Transverse colon (tissue), 4 donors: ENCODE results near the gene HIP1R. TPM values are rescaled to one million over a fixed set of nuclear protein-coding genes. Genes with fewer than 3 reads are reported as not detected.
"Not testable (repeated sequence)": the region's sequence is repeated elsewhere in the genome, so short reads cannot be mapped to it uniquely, and the experiment has no call there.

ENCODE experiments used
- DNase-seq: peaks from one replicate; pipeline ENCODE4 v3.0.0-alpha.2; 2019
- H3K27ac ChIP-seq, 4 donors: fragments of 200-600 bp; sonication (generic); 2 replicates each; pipeline ENCODE4 v1.5.1; 2016 to 2018; ENCODE audit warnings: inconsistent platforms in 4 of 4
- H3K27me3 ChIP-seq: fragments of 200-600 bp; sonication (generic); 2 replicates; pipeline ENCODE4 v1.5.1; 2017; ENCODE audit warnings: inconsistent platforms
- H3K36me3 ChIP-seq, 4 donors: fragments of 200-600 bp; sonication (generic); 2 replicates each; pipeline ENCODE4 v1.5.1; 2017 to 2019; ENCODE audit warnings: inconsistent platforms in 4 of 4
- H3K4me1 ChIP-seq, 4 donors: fragments of 200-600 bp; sonication (generic); 2 replicates each; pipeline ENCODE4 v1.5.1; 2017 to 2020; ENCODE audit warnings: inconsistent platforms in 4 of 4
- H3K4me3 ChIP-seq, 4 donors: fragments of 200-600 bp; sonication (generic); 1 replicate in 1 of 4; 2 replicates in 3 of 4; pipeline versions ENCODE4 v1.5.1 to v1.6.1; 2017 to 2019; ENCODE audit warnings: inconsistent platforms in 4 of 4
- H3K9me3 ChIP-seq, 2 donors: fragments of 200-600 bp; sonication (generic); 2 replicates each; pipeline ENCODE4 v1.5.1; 2017 to 2019; ENCODE audit warnings: inconsistent platforms in 2 of 2
- CTCF ChIP-seq, 5 experiments: fragments of 200-600 bp in 3 of 5; fragments of 450-650 bp in 2 of 5; sonication (generic) in 3 of 5; IDR thresholded peaks; 1 replicate in 2 of 5; 2 replicates in 3 of 5; pipeline ENCODE4 v1.5.1; 2016 to 2017; ENCODE audit warnings: antibody characterized with exemption in 5 of 5, inconsistent platforms in 3 of 5, mild to moderate bottlenecking in 2 of 5, moderate library complexity in 1 of 5
- EP300 ChIP-seq: sonication (generic); formaldehyde crosslinking; IDR thresholded peaks from one replicate; pipeline ENCODE4 v1.6.1; 2017; ENCODE audit warnings: antibody characterized with exemption, low read depth
- POLR2A ChIP-seq: fragments of 450-650 bp; IDR thresholded peaks from one replicate; pipeline ENCODE4 v1.6.1; 2016; ENCODE audit warnings: antibody characterized with exemption, mild to moderate bottlenecking, moderate library complexity
- POLR2AphosphoS5 ChIP-seq, 3 donors: sonication (generic); formaldehyde crosslinking; IDR thresholded peaks; one replicate each; pipeline ENCODE4 v1.6.1; 2016; ENCODE audit warnings: antibody characterized with exemption in 3 of 3
- WGBS, 2 donors: methylation state at CpG; one replicate each; pipeline ENCODE4 v1.1.5; 2018; ENCODE audit warnings: low coverage in 1 of 2; 5-methylcytosine and 5-hydroxymethylcytosine counted together
- in situ Hi-C, 4 donors: fragments of 200-750 bp; cut with MboI; loops; one replicate each; pipeline versions ENCODE4 v1.15.0 to v1.15.1; 2017; ENCODE audit warnings: low sequenced_read_pairs in 3 of 4, low pct_ligation_motif_present in 1 of 4, low pct_unique_long_range_greater_than_20kb in 1 of 4
- intact Hi-C: fragments of 100-400 bp; cut with DNase I; formaldehyde crosslinking; loops from one replicate; pipeline ENCODE4 v1.15.1; 2023; ENCODE audit warnings: low total_unique reads
- total RNA-seq, 4 donors: library from RNA; depleted of rRNA; stranded (reverse); fragments of >200 nt; gene quantifications; one replicate each; pipeline ENCODE4 v1.1.0, GENCODE V29; 2016

HIP1R gene
- total RNA-seq, 4 donors from 2014 or later, result 72.4 to 459 (median 146) TPM

DNA sequence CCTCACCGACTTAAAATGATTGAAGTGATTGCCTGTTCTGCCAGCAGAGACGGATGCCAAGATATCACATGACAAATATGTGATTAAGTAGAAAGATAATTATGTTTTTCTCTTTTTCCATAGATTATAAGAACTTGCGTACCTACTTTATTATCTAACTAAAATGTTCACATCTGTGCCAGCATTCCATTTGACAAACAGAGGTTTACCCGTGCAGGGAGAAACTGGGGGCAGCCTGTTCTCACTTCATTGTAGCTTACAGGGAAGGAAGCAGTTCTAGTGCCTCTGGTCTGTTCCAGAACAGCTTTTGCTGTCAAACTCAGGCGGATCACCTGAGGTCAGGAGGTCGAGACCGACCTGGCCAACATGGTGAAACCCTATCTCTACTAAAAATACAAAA lies 31.3 kb upstream of the HIP1R start:
- H3K9me3 ChIP-seq, result no peaks in the 10 kb centered on the region
- in situ Hi-C loops (no loop called here), intact Hi-C loops (loop anchor here (10.0 kb wide), 1 partner anchor 151 kb away; no protein-coding TSS in a partner anchor)
- no peaks in the 10 kb centered on the region for H3K4me1 ChIP-seq
- TF ChIP-seq POLR2AphosphoS5 (IDR thresholded peaks at IDR 0.05), result no peak
- no peak for TF ChIP-seq CTCF (IDR thresholded peaks at IDR 0.05)
- TF ChIP-seq POLR2A, result no peak
- no peak for TF ChIP-seq EP300
- 79% methylated on average over 7 of the region's 7 CpGs; no CpG with 5 or more reads in 1 of the 2 donors for WGBS, 2 donors
- no peak overlapping the region for H3K4me3 ChIP-seq
- no peaks in the 10 kb centered on the region for H3K27me3 ChIP-seq
- no peaks in the 10 kb centered on the region for H3K36me3 ChIP-seq
- H3K27ac ChIP-seq, result no peak overlapping the region
- no peak for DNase-seq

- H3K9me3 ChIP-seq, H3K4me3 ChIP-seq, H3K27ac ChIP-seq, in situ Hi-C loops, DNase-seq, H3K4me1 ChIP-seq, H3K36me3 ChIP-seq, H3K27me3 ChIP-seq: not testable (repeated sequence)
- intact Hi-C loops, result loop anchor here (10.0 kb wide), 1 partner anchor 150 kb away; no protein-coding TSS in a partner anchor
- WGBS, 2 donors, result 90% methylated on average over 9 of the region's 9 CpGs; no CpG with 5 or more reads in 1 of the 2 donors
These were observed 30.3 kb upstream of the HIP1R start for GRCh38 chr12:122804957-122805356.

DNA sequence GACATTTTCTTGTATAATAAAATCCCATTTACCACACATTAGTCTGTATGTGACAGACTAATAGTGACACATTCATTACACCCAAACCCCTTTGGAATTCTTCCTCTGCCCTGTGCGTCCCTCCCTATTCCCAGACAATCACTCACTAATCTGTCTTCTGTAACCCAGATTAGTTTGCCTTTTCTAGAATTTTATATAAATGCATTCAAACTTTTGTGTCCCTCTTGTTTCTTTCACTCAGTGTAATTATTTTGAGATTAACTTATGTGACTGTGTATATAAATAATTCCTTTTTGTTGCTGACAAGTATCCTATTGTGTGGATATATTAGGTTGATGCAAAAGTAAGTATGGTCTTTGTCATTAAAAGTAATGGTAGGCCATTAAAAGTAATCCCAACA lies 27.6 kb upstream of the HIP1R start:
- no peaks in the 10 kb centered on the region for H3K9me3 ChIP-seq
- in situ Hi-C loops (no loop called here), intact Hi-C loops (loop anchor here (10.0 kb wide), 1 partner anchor 147 kb away; no protein-coding TSS in a partner anchor)
- H3K27me3 ChIP-seq, result no peaks in the 10 kb centered on the region
- no peak for TF ChIP-seq EP300
- TF ChIP-seq POLR2A, result no peak
- no peak for TF ChIP-seq CTCF (IDR thresholded peaks at IDR 0.05)
- no peak for TF ChIP-seq POLR2AphosphoS5 (IDR thresholded peaks at IDR 0.05)
- no peaks in the 10 kb centered on the region for H3K36me3 ChIP-seq
- no peak overlapping the region for H3K27ac ChIP-seq
- no peaks in the 10 kb centered on the region for H3K4me1 ChIP-seq
- H3K4me3 ChIP-seq, result no peak overlapping the region
- no peak for DNase-seq
- WGBS, 2 donors, result 78 to 95% methylated on average over 1 of the region's 1 CpG

DNA sequence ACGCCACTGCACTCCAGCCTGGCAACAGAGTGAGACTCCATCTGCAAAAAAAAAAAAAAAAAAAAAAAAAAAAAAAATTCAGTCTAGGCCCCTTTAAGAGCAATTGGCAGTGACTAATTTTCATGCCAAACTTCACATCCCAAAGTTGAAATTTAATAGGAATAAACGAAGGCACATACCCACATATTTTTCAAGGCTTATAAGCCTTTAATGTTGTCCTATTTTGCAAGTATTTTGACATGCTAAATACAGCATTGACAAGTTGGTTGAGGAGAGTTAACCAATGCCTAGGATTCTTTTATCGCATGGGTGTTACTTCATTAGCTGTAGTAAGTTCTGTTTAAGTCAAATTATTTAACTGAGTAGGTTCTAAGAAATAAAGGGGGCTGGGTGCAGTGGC lies 23.5 kb upstream of the HIP1R start:
- no peaks in the 10 kb centered on the region for H3K9me3 ChIP-seq
- in situ Hi-C loops (no loop called here), intact Hi-C loops (loop anchor here (1.0 kb wide), 1 partner anchor 24 kb away; the partner anchor contains the start of gene HIP1R)
- no peaks in the 10 kb centered on the region for H3K27me3 ChIP-seq
- H3K36me3 ChIP-seq, result no peaks in the 10 kb centered on the region
- DNase-seq, result no peak
- H3K4me1 ChIP-seq, result no peaks in the 10 kb centered on the region
- WGBS, 2 donors, result 67 to 71% methylated on average over 2 to 3 of the region's 3 CpGs
- no peak overlapping the region for H3K4me3 ChIP-seq
- no peak overlapping the region for H3K27ac ChIP-seq
- TF ChIP-seq POLR2AphosphoS5 (IDR thresholded peaks at IDR 0.05), result no peak
- TF ChIP-seq POLR2A, result no peak
- no peak for TF ChIP-seq EP300
- no peak for TF ChIP-seq CTCF (IDR thresholded peaks at IDR 0.05)

- Histone ChIP-seq H3K27me3 (no peaks in the 10 kb centered on the region), H3K27ac (no peak overlapping the region), H3K4me1 (no peaks in the 10 kb centered on the region), H3K9me3 (no peaks in the 10 kb centered on the region), H3K4me3 (no peak overlapping the region), H3K36me3 (no peaks in the 10 kb centered on the region)
- intact Hi-C loops, result no loop called here
- in situ Hi-C loops, result no loop called here
- TF ChIP-seq EP300 (no peak), CTCF (IDR thresholded peaks at IDR 0.05) (no peak), POLR2AphosphoS5 (IDR thresholded peaks at IDR 0.05) (no peak), POLR2A (no peak)
- WGBS, 2 donors, result 49 to 72% methylated on average over 3 to 10 of the region's 10 CpGs
- no peak for DNase-seq
These were observed 21.9 kb upstream of the HIP1R start for GRCh38 chr12:122813310-122813713.
